GM18499 (cell line): ENCODE results near the gene CDKN2A.

Source experiments
- ATAC-seq: cut with Tn5 transposase; IDR thresholded peaks from one replicate; pipeline ENCODE4 v1.9.1; 2021; ENCODE audit warnings: moderate number of reproducible peaks; ENCODE audit not compliant: insufficient read depth, unreplicated experiment

The CDKN2A gene

GRCh38 chr9:21985964-21986667 is 8.1 kb downstream of the CDKN2A start:
- ATAC-seq, result no peak

DNA sequence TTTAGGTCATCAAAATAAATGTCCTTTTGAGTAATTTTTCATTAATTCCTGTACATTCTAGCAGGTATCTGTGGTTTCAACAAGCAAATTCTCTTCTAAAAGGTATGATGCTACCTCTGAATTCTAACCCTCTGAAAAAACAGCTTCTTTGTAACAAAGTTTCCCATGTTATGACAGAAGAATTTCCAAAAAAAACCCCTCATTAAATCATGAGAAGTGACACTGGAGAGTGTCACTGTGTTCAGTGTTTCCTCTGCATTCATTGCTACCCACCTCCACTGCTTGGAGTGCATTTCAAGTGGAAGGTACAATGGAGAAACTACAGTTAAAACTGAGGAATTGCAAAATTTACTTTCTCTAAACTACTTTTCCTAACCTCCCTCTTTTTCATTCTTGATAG is 10.1 kb downstream of the CDKN2A start:
- no peak for ATAC-seq

DNA sequence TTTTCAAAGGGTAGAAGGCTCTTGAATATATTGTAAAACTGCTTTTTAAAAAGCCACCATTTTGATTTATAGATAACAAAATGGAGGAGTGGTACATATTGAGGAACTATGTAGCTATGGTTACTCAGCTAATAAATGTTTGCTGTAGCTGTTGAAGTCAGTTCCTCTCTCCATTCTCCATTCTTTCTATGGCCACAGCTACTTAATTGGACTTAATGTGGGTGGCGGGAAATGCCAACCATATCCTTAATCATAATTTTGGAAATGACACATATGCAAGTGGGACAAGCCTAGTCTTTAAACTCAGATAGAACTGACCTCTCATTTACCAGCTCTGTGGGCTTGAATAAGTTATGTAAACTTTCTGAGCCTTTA is 10.6 kb downstream of the CDKN2A start:
- ATAC-seq, result no peak

DNA sequence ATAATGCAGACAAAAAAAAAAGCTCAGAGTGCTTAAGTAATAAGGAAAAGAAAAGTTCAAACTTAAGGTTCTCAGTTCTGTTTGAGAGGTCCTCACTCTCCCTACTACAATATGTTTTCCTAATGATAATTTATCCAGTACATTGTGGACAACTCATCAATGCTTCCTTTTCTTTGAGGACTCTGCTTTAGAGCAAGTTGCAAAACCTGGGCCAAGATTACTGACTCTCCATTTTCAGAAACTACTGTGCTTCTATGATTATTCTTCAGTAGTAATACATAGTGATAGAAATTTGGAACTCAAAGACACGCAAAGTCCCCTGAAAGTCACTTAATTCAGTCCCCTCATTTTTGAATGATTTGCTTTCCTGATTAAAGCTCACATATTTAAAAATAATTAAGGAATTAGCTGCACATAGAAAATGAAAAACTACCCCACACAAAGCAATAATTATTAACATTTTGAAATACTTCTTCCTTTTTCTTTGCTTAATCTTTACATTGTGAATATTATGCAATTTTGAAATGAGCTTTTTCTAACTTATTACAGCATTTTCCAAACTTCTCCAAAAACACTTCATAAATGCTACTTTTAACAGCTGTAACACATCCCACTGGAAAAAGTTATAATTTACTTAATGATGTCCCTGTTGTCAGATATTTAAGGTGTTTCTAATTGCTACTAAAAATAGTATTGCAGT is 11.2 kb downstream of the CDKN2A start:
- ATAC-seq, result no peak

- ATAC-seq, result no peak
These were observed 11.8 kb downstream of the CDKN2A start for GRCh38 chr9:21982391-21982790.

DNA sequence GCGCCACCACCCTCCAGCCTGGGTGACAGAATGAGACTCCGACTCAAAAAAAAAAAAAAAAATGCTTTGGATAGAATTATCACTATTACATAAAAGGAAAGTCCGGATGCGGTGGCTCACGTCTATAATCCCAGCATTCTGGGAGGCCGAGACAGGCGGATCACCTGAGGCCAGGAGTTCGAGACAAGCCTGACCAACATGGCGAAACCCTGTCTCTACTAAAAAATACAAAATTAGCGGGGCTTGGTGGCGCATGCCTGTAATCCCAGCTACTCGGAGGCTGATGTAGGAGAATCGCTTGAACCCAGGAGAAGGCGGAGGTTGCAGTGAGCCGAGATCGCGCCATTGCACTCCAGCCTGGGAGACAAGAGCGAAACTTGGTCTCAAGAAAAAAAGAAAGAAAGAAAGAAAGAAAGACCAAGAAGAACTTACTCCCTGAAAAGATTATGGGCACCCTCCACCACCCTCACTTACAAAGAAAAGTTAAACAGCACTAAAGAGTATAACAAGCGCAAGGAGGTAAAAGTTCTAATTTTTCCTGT is 17.8 kb downstream of the CDKN2A start:
- ATAC-seq, result no peak

DNA sequence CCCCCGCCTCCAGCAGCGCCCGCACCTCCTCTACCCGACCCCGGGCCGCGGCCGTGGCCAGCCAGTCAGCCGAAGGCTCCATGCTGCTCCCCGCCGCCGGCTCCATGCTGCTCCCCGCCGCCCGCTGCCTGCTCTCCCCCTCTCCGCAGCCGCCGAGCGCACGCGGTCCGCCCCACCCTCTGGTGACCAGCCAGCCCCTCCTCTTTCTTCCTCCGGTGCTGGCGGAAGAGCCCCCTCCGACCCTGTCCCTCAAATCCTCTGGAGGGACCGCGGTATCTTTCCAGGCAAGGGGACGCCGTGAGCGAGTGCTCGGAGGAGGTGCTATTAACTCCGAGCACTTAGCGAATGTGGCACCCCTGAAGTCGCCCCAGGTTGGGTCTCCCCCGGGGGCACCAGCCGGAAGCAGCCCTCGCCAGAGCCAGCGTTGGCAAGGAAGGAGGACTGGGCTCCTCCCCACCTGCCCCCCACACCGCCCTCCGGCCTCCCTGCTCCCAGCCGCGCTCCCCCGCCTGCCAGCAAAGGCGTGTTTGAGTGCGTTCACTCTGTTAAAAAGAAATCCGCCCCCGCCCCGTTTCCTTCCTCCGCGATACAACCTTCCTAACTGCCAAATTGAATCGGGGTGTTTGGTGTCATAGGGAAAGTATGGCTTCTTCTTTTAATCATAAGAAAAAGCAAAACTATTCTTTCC is 19.3 kb downstream of the CDKN2A start:
- no peak for ATAC-seq

GRCh38 chr9:21974343-21974721 is 19.9 kb downstream of the CDKN2A start:
- no peak for ATAC-seq

DNA sequence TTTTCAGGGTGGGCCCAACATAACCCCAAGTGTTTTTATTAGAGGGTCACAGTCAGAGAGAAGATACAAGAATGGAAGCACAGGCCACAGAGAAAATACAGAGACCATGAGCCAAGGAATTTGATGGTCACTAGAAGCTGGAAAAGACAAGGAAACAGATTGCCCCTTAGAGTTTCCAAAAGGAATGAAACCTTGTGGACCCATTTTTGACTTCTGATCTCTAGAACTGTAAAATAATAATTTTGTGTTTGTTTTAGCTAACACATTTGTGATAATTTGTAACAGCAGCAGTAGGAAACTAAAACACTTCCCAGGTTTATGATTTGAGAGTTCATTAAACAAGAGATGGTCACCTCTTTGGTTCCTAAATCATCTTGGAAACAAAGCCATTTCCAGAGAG is 21.8 kb downstream of the CDKN2A start:
- ATAC-seq, result no peak

DNA sequence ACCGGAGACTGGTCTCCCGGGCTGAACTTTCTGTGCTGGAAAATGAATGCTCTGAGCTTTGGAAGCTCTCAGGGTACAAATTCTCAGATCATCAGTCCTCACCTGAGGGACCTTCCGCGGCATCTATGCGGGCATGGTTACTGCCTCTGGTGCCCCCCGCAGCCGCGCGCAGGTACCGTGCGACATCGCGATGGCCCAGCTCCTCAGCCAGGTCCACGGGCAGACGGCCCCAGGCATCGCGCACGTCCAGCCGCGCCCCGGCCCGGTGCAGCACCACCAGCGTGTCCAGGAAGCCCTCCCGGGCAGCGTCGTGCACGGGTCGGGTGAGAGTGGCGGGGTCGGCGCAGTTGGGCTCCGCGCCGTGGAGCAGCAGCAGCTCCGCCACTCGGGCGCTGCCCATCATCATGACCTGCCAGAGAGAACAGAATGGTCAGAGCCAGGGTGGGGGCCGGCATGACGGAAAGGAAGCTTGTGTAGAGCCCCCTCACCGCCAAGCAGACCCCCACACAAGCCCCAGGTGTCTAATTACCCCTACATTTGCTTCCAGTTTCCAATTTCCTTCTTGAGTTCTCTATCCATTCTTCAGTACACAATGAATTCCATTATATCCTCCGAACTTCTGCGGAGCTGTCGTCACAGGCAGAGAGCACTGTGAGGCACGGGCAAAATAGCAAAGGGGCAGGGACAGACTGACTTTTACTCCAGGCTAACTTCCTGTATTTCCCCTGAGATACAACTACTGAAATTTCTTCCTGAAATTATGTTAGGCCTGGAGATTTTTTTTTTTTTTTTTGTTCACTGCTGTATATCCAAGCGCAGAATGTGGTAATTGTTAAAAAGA is 23.2 kb downstream of the CDKN2A start:
- ATAC-seq, result no peak

- ATAC-seq, result no peak
These were observed 24.0 kb downstream of the CDKN2A start for GRCh38 chr9:21969951-21970799.

DNA sequence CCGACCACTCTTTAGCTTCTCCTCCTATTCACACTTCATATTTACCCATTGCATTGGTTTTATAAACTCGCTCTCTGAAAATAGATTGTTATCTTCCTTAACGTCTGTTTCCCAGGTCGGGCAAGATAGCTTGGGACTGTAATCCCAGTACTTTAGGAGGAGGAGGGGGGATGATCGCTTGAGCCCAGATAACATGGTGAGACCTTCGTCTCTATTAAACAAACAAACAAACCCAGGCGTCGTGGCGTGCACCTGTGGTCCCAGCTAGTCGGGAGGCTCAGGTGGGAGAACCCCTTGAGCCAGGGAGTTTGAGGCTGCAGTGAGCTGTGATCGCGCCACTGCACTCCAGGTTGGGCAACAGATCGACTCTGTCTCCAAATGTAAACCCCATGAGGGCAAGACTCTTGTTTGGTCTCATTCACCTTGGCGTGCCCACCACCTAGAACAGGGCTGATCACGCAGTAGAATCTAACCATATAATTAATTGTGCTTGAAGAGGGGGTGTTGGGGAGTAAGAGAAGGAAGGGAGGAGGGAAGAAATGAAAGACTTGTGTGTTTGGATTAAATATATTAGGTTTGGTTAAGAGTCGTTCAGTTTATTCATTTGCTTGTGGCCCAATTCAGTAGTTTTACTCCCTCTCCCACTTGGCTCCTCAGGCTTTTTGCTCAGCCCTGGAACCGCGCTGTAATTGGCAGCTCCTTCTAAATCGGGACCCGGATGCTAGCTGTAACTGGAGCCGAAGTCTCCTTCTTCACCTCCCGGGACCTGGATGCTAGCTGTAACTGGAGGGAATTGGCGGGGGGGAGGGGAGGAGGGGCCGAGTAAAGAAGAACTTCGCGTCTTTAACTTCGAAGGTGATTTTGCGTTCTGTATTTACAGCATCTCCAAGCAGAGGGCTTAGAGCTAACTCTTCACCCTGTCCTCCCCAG is 24.9 kb downstream of the CDKN2A start:
- no peak for ATAC-seq

GRCh38 chr9:21968331-21969010 is 25.7 kb downstream of the CDKN2A start:
- ATAC-seq, result no peak

GRCh38 chr9:21967702-21968101 is 26.5 kb downstream of the CDKN2A start:
- no peak for ATAC-seq

DNA sequence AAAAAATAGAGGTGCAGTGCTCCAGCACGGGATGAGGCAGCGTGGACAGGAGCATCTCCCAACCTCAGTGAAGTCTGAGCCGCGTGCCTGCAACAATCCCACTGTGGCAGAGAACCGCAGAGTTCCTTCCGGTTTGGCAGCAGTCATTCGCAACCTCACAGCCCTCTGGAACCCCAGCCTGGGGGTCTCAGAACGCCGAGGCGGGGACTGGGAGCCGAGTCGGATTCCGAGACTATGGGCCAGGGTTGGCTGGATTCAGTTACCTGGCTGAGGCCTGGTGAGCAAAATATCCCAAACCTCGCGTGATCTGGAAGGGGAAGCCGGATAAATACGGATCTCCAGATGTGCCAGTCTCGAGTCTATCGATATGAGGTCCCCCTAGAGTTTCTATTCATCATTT is 27.0 kb downstream of the CDKN2A start:
- ATAC-seq, result no peak

DNA sequence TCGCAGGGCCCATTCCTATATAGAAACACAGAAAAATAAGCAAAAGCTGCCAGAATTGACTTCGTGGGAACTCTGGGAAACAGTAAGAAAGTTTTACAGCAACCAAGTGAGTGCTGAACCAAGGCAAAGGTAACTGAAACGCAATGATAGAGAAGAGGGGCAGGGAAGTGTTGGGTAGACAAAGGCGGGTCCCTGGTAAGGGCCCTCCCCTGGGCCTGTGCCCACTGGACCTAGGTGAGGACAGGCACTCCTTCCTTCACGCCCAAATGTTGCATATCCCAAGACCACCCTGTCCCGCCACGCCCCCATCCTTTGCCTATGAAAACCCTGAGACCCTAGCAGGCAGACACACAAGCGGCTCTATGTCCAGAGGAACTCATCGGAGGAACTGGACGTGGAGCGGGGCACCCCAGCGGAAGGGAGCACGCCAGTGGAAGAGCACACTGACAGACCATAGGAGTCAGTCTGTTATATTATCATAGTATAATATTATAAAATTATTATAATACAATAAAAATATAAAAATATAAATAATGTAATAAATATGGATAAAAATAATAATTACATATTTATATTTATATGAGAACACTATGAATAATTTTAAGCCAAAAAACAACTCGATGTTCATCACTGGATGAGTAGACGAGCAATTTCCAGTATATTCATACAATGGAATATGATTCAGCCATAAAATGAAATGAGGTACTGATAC is 27.9 kb downstream of the CDKN2A start:
- no peak for ATAC-seq

DNA sequence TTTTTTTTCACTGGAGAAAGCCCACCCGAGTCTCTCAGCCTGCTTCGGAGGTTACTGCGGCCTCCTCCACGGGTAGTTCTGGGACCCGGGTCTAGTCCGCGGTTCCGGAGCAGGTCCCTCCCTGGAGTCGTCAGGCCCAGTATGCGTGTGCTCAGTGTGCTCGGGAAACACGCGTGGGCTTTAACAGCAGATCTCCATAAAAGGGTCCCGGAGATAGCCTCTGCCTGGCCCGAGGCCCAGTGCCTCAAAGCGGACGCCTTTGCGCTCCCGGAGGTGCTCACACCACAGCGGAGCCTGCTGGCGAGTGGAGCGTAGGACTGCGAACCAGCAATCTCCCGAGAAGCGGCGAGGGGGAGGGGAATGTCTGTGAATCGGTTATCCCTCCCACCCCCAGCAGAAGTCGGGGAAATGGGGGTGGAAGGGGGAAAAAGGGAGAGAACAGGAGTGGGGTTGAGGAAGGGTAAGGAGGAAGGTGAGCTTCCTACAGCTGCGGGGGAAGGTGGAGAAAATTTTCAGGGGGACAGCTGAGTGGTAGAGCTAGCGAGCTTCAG is 28.7 kb downstream of the CDKN2A start:
- ATAC-seq, result peak; percentile 50
